A549 (cell line): Measurements from ENCODE around the gene PHB1. TPM values are rescaled to one million over a fixed set of nuclear protein-coding genes. Genes with fewer than 3 reads are reported as not detected.

Experiments
- ATAC-seq, 2 experiments: fragments of 200-7000 bp in 1 of 2; fragments of >200 bp in 1 of 2; cut with Nextera tagmentation in 1 of 2; cut with Tn5 transposase in 1 of 2; 3 replicates each; pipeline versions ENCODE4 v1.8.0 to v1.9.1; 2018 to 2020; ENCODE audit warnings: mild to moderate bottlenecking in 1 of 2, moderate library complexity in 1 of 2
- CTCF ChIA-PET: fragments of 300-600 bp; sonication (Branson Sonifier 250); formaldehyde crosslinking; extraction: SDS; loops from one replicate; lab custom pipeline; 2021; ENCODE audit warnings: antibody characterized with exemption, inconsistent platforms; lab: Yijun Ruan, JAX
- POLR2A ChIA-PET: fragments of 350-600 bp; formaldehyde crosslinking; extraction: SDS; loops from one replicate; lab custom pipeline; 2021; ENCODE audit warnings: antibody characterized with exemption, inconsistent platforms; lab: Yijun Ruan, JAX
- DNase-seq, 2 experiments: peaks; one replicate each; pipeline versions ENCODE4 v3.0.0 to v3.0.0-alpha.2; 2011 to 2016; ENCODE audit warnings: low read depth in 1 of 2, low spot score in 1 of 2
- FAIRE-seq: peaks from 2 replicates; lab custom pipeline; 2011; peaks lifted over from hg19 to GRCh38; lab: Jason Lieb, UNC
- H3K27ac ChIP-seq, 2 experiments: fragments of >200 bp; sonication (Bioruptor Twin); formaldehyde crosslinking; 3 replicates each; pipeline ENCODE4 v1.5.1; 2016 to 2017
- H3K4me1 ChIP-seq: fragments of >200 bp; sonication (Bioruptor Twin); formaldehyde crosslinking; 3 replicates; pipeline ENCODE4 v1.6.1; 2016
- H3K4me2 ChIP-seq: fragments of >200 bp; sonication (Bioruptor Twin); formaldehyde crosslinking; 3 replicates; pipeline ENCODE4 v1.6.1; 2016
- H3K4me3 ChIP-seq: fragments of >200 bp; sonication (Bioruptor Twin); formaldehyde crosslinking; 3 replicates; pipeline ENCODE4 v1.5.1; 2016
- H3K9me3 ChIP-seq: fragments of >200 bp; sonication (Bioruptor Twin); formaldehyde crosslinking; 3 replicates; pipeline ENCODE4 v1.6.1; 2016
- BHLHE40 ChIP-seq: IDR thresholded peaks from 2 replicates; pipeline ENCODE4 v1.6.1; 2012; ENCODE audit warnings: low read depth, low read length, inconsistent platforms
- CBX2 ChIP-seq: fragments of 200-600 bp; sonication (generic); IDR thresholded peaks from 2 replicates; pipeline ENCODE4 v1.6.1; 2016; ENCODE audit warnings: low read depth, mild to moderate bottlenecking, borderline replicate concordance
- CHD2 ChIP-seq: fragments of 150-350 bp; IDR thresholded peaks from 2 replicates; pipeline ENCODE4 v1.6.1; 2014; ENCODE audit warnings: low read length; ENCODE audit not compliant: partially characterized antibody
- CHD4 ChIP-seq: fragments of 200-600 bp; sonication (generic); IDR thresholded peaks from 2 replicates; pipeline ENCODE4 v1.6.1; 2016; ENCODE audit warnings: antibody characterized with exemption, mild to moderate bottlenecking, borderline replicate concordance
- CTCF ChIP-seq: fragments of >200 bp; sonication (Bioruptor Twin); formaldehyde crosslinking; IDR thresholded peaks from 3 replicates; pipeline ENCODE4 v1.5.1; 2016
- EHMT2 ChIP-seq: fragments of 200-600 bp; sonication (generic); IDR thresholded peaks from 2 replicates; pipeline ENCODE4 v1.6.1; 2016; ENCODE audit warnings: antibody characterized with exemption, low read depth, mild to moderate bottlenecking, moderate library complexity
- ELK1 ChIP-seq: fragments of 150-350 bp; IDR thresholded peaks from 2 replicates; pipeline ENCODE4 v1.6.1; 2014; ENCODE audit warnings: low read depth, mild to moderate bottlenecking, low read length
- FOSB ChIP-seq: fragments of 250-450 bp; sonication (Bioruptor Pico); IDR thresholded peaks from 2 replicates; pipeline ENCODE4 v1.5.0; 2020; ENCODE audit warnings: mild to moderate bottlenecking, moderate library complexity
- GATA3 ChIP-seq: IDR thresholded peaks from 2 replicates; pipeline ENCODE4 v1.6.1; 2012; ENCODE audit warnings: borderline replicate concordance
- HDAC2 ChIP-seq: fragments of 200-600 bp; sonication (generic); IDR thresholded peaks from 2 replicates; pipeline ENCODE4 v1.6.1; 2016
- HMGXB4 ChIP-seq: fragments of 250-450 bp; sonication (Bioruptor Pico); IDR thresholded peaks from 2 replicates; pipeline ENCODE4 v1.5.0; 2021; ENCODE audit warnings: mild to moderate bottlenecking, moderate library complexity, borderline replicate concordance
- HOXA7 ChIP-seq: fragments of 250-450 bp; sonication (Bioruptor Pico); IDR thresholded peaks from 2 replicates; pipeline ENCODE4 v1.5.0; 2020; ENCODE audit warnings: mild to moderate bottlenecking, moderate library complexity
- HOXB5 ChIP-seq: fragments of 250-450 bp; sonication (Bioruptor Pico); IDR thresholded peaks from 2 replicates; pipeline ENCODE4 v1.5.0; 2020; ENCODE audit warnings: mild to moderate bottlenecking, moderate library complexity
- JUN ChIP-seq, 2 experiments: fragments of >200 bp; sonication (Bioruptor Twin); formaldehyde crosslinking; IDR thresholded peaks; 2 replicates in 1 of 2; 3 replicates in 1 of 2; pipeline ENCODE4 v1.6.1; 2016 to 2017
- JUNB ChIP-seq: fragments of >200 bp; sonication (Bioruptor Twin); formaldehyde crosslinking; IDR thresholded peaks from 2 replicates; pipeline ENCODE4 v1.6.1; 2016
- KDM5A ChIP-seq: fragments of 200-600 bp; sonication (generic); IDR thresholded peaks from 2 replicates; pipeline ENCODE4 v1.6.1; 2016; ENCODE audit warnings: antibody characterized with exemption, mild to moderate bottlenecking
- MYC ChIP-seq: IDR thresholded peaks from 2 replicates; pipeline ENCODE4 v1.6.1; 2012; ENCODE audit warnings: mild to moderate bottlenecking, inconsistent platforms, low read length, improper control_type of control experiment, borderline replicate concordance
- NR3C1 ChIP-seq: fragments of >200 bp; sonication (Bioruptor Twin); formaldehyde crosslinking; IDR thresholded peaks from 3 replicates; pipeline ENCODE4 v1.6.1; 2017
- PBX3 ChIP-seq: IDR thresholded peaks from 2 replicates; pipeline ENCODE4 v1.6.1; 2012
- PHF8 ChIP-seq: fragments of 200-600 bp; sonication (generic); IDR thresholded peaks from 2 replicates; pipeline ENCODE4 v1.6.1; 2016; ENCODE audit warnings: low read depth, mild to moderate bottlenecking, antibody characterized with exemption, moderate library complexity, borderline replicate concordance
- POLR2A ChIP-seq: IDR thresholded peaks from 2 replicates; pipeline ENCODE4 v1.6.1; 2012; ENCODE audit warnings: mild to moderate bottlenecking, low read length
- RAD21 ChIP-seq, 2 experiments: fragments of >200 bp in 1 of 2; sonication (Bioruptor Twin) in 1 of 2; formaldehyde crosslinking in 1 of 2; IDR thresholded peaks in 1 of 2; conservative IDR thresholded peaks in 1 of 2; 2 replicates in 1 of 2; 3 replicates in 1 of 2; pipeline ENCODE4 v1.6.1; 2012 to 2018; ENCODE audit warnings: inconsistent platforms in 1 of 2
- RCOR1 ChIP-seq: fragments of 150-350 bp; IDR thresholded peaks from 2 replicates; pipeline ENCODE4 v1.6.1; 2014; ENCODE audit warnings: antibody characterized with exemption, low read length, low read depth
- REST ChIP-seq: fragments of 200-600 bp; sonication (generic); IDR thresholded peaks from 2 replicates; pipeline ENCODE4 v1.6.1; 2016; ENCODE audit warnings: antibody characterized with exemption, mild to moderate bottlenecking, moderate library complexity
- RNF2 ChIP-seq: fragments of 200-600 bp; sonication (generic); IDR thresholded peaks from 2 replicates; pipeline ENCODE4 v1.6.1; 2016; ENCODE audit warnings: low read depth, mild to moderate bottlenecking, antibody characterized with exemption, moderate library complexity, borderline replicate concordance
- SMC3 ChIP-seq: fragments of >200 bp; sonication (Bioruptor Twin); formaldehyde crosslinking; IDR thresholded peaks from 3 replicates; pipeline ENCODE4 v1.6.1; 2018; ENCODE audit warnings: inconsistent platforms
- TFCP2L1 ChIP-seq: fragments of 250-450 bp; sonication (Bioruptor Pico); IDR thresholded peaks from 2 replicates; pipeline ENCODE4 v1.5.0; 2021; ENCODE audit warnings: mild to moderate bottlenecking
- USF2 ChIP-seq: fragments of 450-650 bp; IDR thresholded peaks from 2 replicates; pipeline ENCODE4 v1.6.1; 2014; ENCODE audit warnings: antibody characterized with exemption
- WGBS: methylation state at CpG from one replicate; pipeline ENCODE4 v1.1.6; 2017; ENCODE audit errors: missing lambda C conversion rate; 5-methylcytosine and 5-hydroxymethylcytosine counted together
- polyA minus RNA-seq: library from RNA; depleted of rRNA, polyadenylated mRNA; stranded (reverse); fragments of >200 nt; gene quantifications from 2 replicates; pipeline ENCODE4 v1.2.3, GENCODE V29; 2011; rRNA and poly(A)+ RNA removed
- polyA plus RNA-seq, 4 experiments: library from polyadenylated mRNA; depleted of rRNA in 3 of 4; stranded (reverse); fragments of >200 nt; fragmentation: RNase III in 1 of 4; extraction: RNeasy Plus Mini Kit Qiagen cat#74134 plus additional on column Dnase treatment in 1 of 4; gene quantifications; 2 replicates in 3 of 4; 3 replicates in 1 of 4; pipeline ENCODE4 v1.2.3, GENCODE V29; 2011 to 2017

PHB1 gene
- polyA plus RNA-seq (2011; rRNA removed) (480 and 556 TPM in 2 replicates), polyA plus RNA-seq (2017; fragmentation: RNase III; extraction: RNeasy Plus Mini Kit Qiagen cat#74134 plus additional on column Dnase treatment) (410 to 432 TPM (median 416 TPM) in 3 replicates), polyA minus RNA-seq (595 and 645 TPM in 2 replicates)
- 819 and 950 TPM in 2 replicates for polyA plus RNA-seq (2012; cell fraction: cytosol; rRNA removed)
- polyA plus RNA-seq (2012; cell fraction: nucleus; rRNA removed) = 522 and 661 TPM in 2 replicates

GRCh38 chr17:49414622-49415350, at the start of gene PHB1:
TSS of gene PHB1 (minus strand) at chr17:49414882. CDS start at chr17:49413264, 1,618 bp downstream.
- peak; percentile 100 for ATAC-seq
- Histone ChIP-seq H3K4me1 (peaks cover 11% of the 10 kb centered on the region), H3K4me2 (peak within 1 kb of the TSS; percentile 89), H3K4me3 (peak within 1 kb of the TSS; percentile 69), H3K27ac (peak within 1 kb of the TSS; percentile 76 to 90), H3K9me3 (no peaks in the 10 kb centered on the region)
- ChIA-PET POLR2A (interaction anchor here (0.6 to 1.5 kb wide), 11 partner anchors 9 to 442 kb away, joined by 3 to 8 read pairs (median 4); partner anchors contain the start of genes FAM117A, NGFR, SLC35B1 and SPOP), CTCF (interaction anchor here (0.7 to 22.7 kb wide), 12 partner anchors 11 to 165 kb away, joined by 3 to 563 read pairs (median 3); partner anchors contain the start of gene NGFR)
- FAIRE-seq = peak; percentile 98
- DNase-seq = peak; percentile 98 to 100
- under 1% methylated on average over 30 of the region's 30 CpGs for WGBS
- TF ChIP-seq HDAC2 (no peak), RNF2 (no peak), USF2 (0 out of 2 replicates have a peak, but pooled peaks have one; percentile 11), FOSB (no peak), HOXA7 (no peak), ELK1 (no peak), GATA3 (no peak), RCOR1 (no peak), EHMT2 (no peak), PBX3 (0 out of 2 replicates have a peak, but pooled peaks have one; percentile 31), CBX2 (no peak), SMC3 (no peak), PHF8 (no peak; the same call in none of the 2 replicates), HOXB5 (CRISPR knock-in tag) (no peak), CTCF (no peak), JUNB (no peak), RAD21 (conservative IDR thresholded peaks at IDR 0.05 in 1 of 2, IDR thresholded peaks at IDR 0.05 in 1 of 2) (no peak), HMGXB4 (CRISPR knock-in tag) (no peak), CHD2 (peak; percentile 86), BHLHE40 (peak; percentile 88), TFCP2L1 (CRISPR knock-in tag) (no peak), MYC (peak; percentile 78; the same call in 1 of the 2 replicates), CHD4 (no peak), REST (peak; percentile 81), NR3C1 (no peak), JUN (IDR thresholded peaks at IDR 0.05) (peak; percentile 87 to 88), POLR2A (peak; percentile 89), KDM5A (peak; percentile 63)
